HG02642 (cell line): ENCODE data around the gene SLC43A2.
"Not testable (repeated sequence)": the region's sequence is repeated elsewhere in the genome, so short reads cannot be mapped to it uniquely, and the experiment has no call there.

ENCODE experiments used
- ATAC-seq: cut with Tn5 transposase; IDR thresholded peaks from one replicate; pipeline ENCODE4 v1.9.1; 2021; ENCODE audit warnings: mild to moderate bottlenecking; ENCODE audit not compliant: unreplicated experiment, poor library complexity

Gene SLC43A2

DNA sequence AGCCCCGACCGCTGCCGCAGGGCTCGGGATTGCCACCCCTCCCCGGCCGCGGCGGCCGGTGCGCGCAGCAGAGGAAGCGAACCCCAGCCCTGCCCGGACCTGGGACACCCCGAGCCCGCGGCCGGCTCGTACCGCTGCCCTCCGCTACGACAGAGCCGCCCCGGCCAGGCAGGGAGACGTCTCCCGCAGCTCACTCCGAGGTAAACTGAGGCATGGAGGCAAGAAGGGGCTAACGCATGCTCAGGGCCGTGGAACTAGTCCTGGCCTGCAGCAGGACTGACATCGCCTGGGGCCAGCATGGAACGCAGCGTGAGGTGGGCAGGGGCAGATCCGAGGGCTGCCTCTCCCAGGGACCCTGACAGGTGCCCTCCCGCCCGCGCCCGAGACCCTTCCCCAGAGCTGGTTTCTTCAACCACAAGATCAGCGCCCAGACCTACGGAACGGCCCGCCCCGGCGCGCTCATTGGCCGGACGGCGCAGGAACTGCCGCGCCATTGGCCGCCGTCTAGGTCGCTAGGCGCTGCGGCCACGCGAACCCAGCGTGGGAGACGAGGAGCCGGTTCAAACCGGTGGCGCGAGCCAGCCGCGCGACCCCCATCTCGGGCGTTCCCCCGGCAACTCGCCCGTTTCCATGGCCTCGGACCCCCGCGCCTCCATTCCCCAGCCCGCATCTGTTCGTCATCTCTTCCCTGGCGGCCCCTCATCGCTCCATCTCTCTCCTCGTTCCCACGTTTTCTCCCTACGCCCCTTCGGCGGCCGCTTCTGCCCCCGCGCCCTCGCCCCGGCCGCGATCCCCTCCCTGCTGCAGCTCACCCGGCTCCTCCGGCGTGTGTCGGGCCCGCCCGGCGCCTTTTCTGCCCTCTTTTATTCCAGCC is at the start of gene SLC43A2:
SLC43A2 (minus strand) TSS at position 853 of the 874 bp plus-strand sequence. CDS start 960 bp downstream, outside the sequence.
- peak; percentile 67 for ATAC-seq

GRCh38 chr17:1676401-1676800 is 47.8 kb upstream of the SLC43A2 start:
- ATAC-seq = no peak

- ATAC-seq = no peak
Observed at GRCh38 chr17:1673041-1673785, 44.6 kb upstream of the SLC43A2 start.

GRCh38 chr17:1663934-1664333 is 35.3 kb upstream of the SLC43A2 start:
- ATAC-seq = not testable (repeated sequence)

GRCh38 chr17:1661045-1661444 is 32.4 kb upstream of the SLC43A2 start:
- no peak for ATAC-seq

DNA sequence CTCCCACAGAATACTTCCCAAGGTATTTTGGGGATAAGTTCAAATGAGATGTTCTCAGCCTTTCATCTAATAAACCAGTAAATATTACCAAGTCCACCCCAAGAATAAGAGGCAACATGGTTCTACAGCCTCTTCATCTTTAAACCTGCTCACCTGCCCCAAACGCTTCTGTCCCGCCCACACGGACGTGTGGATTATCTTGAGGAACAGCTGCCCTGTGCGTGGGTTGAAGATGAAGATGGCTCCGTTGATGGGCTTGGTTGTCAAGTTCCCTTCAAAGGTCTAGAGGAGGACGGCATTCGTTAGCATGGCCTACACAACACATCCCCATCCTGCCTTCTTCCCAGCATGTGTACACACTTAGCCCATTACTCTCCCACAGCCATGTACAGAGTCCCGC is 29.5 kb upstream of the SLC43A2 start:
- ATAC-seq = no peak

- no peak for ATAC-seq
Observed at GRCh38 chr17:1653735-1654134, 25.1 kb upstream of the SLC43A2 start.

DNA sequence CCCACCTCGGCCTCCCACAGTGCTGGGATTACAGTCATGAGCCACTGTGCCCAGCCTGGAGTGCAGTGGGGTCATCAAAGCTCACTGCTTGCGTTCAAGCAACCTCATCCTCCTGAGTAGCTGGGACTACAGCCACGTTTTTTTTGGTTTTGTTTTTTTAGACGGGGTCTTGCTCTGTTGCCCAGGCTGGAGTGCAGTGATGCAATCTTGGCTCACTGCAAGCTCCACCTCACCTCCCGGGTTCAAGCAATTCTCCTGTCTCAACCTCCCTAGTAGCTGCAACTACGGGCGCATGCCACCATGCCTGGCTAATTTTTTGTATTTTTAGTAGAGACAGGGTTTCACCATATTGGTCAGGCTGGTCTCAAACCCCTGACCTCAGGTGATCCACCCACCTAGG is 24.2 kb upstream of the SLC43A2 start:
- ATAC-seq = not testable (repeated sequence)

DNA sequence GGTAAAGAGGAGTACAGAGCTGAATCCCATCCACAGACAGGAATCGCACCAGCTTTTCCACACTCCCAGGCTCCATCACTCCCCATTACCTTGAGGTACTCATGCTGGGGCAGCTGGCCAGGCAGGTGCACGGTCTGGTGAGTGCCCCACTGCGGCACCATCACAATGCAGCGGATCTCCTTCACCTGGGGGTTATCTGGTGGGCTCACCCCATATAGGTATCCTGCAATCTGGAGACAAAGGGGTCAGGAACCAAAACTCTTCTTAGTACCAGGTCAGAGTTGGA is 22.9 kb upstream of the SLC43A2 start:
- no peak for ATAC-seq

- ATAC-seq = no peak
Observed at GRCh38 chr17:1650731-1651558, 22.3 kb upstream of the SLC43A2 start.

DNA sequence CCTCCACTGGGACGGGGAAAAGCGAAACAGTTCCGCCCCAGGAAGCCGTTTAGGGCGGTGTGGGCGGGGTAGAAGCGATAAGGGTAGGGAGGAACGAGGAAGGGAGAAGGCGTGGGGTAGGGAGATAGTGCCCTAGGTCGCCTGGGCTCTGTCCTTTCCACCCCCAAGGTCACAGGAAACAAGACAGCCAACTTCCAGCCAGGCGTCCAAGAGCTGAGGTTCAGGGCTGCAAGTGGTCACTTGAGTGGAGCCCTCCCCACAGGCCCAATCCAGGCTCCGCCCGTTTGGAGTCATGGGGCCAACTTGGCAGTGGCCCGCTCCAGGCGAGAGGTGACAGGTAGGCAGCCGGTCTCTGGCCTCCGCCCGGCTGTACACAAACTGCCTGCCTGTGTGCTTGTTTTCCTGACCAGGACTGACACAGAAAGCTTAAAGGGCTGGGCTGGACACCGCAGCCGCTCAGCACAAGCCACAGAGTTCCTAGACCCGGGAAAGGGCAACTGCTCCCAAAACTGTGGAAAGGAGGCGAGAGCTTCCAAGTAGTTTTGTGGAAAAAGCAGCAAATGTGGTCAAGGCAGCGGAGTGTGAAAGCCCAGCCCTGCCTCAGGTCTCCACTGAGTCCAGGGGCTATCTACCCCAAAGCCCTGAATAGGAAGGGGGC is 21.3 kb upstream of the SLC43A2 start, which contains the start of gene RILP:
RILP (minus strand) TSS at position 23 of the 658 bp plus-strand sequence. CDS start 62 bp downstream, outside the sequence.
- ATAC-seq = no peak

GRCh38 chr17:1648963-1649843 is 20.6 kb upstream of the SLC43A2 start:
- peak; percentile 62 for ATAC-seq

DNA sequence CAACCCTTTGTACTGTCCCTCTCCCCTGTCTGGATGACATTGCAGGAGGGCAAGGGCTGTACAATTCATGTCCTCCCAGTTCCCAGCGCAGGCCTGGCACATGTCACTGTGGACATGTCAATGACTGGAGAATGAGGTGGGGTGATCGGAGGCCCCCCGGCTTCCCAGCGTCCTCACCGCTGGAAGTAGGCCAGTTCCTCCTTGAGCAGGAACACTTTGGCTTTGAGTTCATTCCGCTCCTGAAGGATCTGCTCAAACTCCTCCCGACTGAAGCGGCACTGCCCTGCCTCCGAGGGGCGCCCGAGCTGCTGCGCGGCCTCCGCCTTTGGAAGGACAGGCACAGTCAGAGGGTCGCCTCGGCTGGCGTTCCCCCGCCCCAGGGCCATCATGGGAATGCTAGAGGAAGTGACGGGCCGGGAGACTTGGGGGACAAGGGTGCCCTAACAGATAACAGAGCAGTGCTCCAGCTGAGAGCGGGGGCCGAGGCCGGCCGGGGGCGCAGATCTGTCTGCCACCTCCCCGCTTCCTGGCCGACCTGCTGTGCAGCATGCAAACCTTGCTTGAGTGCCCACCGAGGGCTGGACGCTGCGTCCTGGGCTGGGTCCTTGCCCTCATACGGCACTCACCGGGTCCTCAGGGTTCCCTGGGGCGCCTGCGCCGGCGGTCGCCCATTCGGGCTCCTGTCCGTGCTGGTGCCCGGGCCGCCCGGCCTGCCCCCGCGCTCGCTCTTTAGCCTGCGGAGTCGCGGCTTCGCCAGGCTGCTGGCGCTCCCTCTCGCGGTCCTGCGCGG is 19.7 kb upstream of the SLC43A2 start:
- ATAC-seq = no peak

GRCh38 chr17:1647802-1648171 is 19.2 kb upstream of the SLC43A2 start:
- no peak for ATAC-seq

DNA sequence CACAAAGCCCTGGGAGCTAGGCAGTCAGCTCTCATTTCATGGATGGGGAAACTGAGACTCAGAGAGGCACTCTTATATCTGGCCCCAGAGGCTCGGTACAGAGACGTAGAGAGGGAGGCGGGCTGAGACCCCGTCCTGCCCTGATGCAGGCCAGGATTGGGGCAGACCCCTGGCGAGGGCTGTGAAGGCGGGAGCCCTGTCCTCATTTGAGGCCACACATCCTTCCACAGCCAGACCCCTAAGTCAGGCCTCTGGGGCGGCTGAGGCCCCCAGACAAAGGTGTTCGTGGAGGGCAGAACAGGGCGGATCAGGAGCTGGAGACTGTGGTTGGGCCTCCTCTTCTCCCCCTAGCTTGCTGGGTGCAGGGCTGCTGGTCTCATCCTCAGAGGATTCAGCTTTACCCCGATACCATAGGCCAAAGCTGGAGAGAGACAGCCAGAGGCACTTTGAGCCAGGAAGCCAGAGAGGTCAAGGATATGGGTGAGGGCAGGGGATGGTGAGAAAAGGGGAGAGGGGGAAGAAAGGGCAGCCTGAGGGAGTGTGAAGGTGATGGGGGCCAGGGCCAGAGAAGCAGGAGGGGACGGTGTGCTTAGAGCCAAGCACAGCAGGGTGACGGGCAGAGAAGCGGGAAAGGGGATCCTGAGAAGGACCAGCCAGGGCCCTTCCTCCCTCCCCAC is 17.7 kb upstream of the SLC43A2 start:
- ATAC-seq = no peak

GRCh38 chr17:1645207-1646171 is 16.9 kb upstream of the SLC43A2 start, which contains the start of gene SCARF1:
SCARF1 (minus strand) TSS chr17:1645732; CDS start chr17:1645697, 35 bp downstream.
- ATAC-seq = no peak
